Measurements from ENCODE around the gene CPXM2.

GRCh38 chr10:123797813-123798212 lies 93.8 kb downstream of the CPXM2 start:
- TF ChIP-seq CTCF (IDR thresholded peaks at IDR 0.05) (no peak), POLR2A (IDR thresholded peaks at IDR 0.05) (no peak)

Data from uterus (tissue), 2 donors.